Keratinocyte (primary cell): ENCODE results near the gene CDH13. TPM values are rescaled to one million over a fixed set of nuclear protein-coding genes. Genes with fewer than 3 reads are reported as not detected.

Source experiments
- DNase-seq: peaks from one replicate; pipeline ENCODE4 v3.0.0-alpha.2; 2011; ENCODE audit warnings: low read depth, missing footprints, low spot score
- FAIRE-seq: peaks from 2 replicates; lab custom pipeline; 2011; peaks lifted over from hg19 to GRCh38; lab: Jason Lieb, UNC
- H2AFZ ChIP-seq: 2 replicates; pipeline ENCODE4 v1.6.0; 2012; ENCODE audit warnings: low read length, control low read depth, inconsistent platforms; ENCODE audit not compliant: control insufficient read depth
- H3K27ac ChIP-seq: 2 replicates; pipeline ENCODE4 v1.5.1; 2011; ENCODE audit warnings: low read length; ENCODE audit not compliant: control insufficient read depth, insufficient read depth
- H3K27me3 ChIP-seq: 3 replicates; pipeline ENCODE4 v1.6.0; 2011; ENCODE audit warnings: low read length; ENCODE audit not compliant: control insufficient read depth, insufficient read depth; ENCODE audit errors: extremely low read depth
- H3K36me3 ChIP-seq, 2 experiments: 2 replicates in 1 of 2; 3 replicates in 1 of 2; pipeline ENCODE4 v1.5.1; 2011; ENCODE audit warnings: low read length in 2 of 2, mild to moderate bottlenecking in 1 of 2; ENCODE audit not compliant: control insufficient read depth in 2 of 2, insufficient read depth in 2 of 2; ENCODE audit errors: extremely low read depth in 1 of 2
- H3K4me1 ChIP-seq: 3 replicates; pipeline ENCODE4 v1.5.1; 2011; ENCODE audit warnings: low read length; ENCODE audit not compliant: control insufficient read depth, insufficient read depth; ENCODE audit errors: extremely low read depth
- H3K4me2 ChIP-seq: 3 replicates; pipeline ENCODE4 v1.6.0; 2011; ENCODE audit warnings: low read depth, low read length; ENCODE audit not compliant: control insufficient read depth, insufficient read depth; ENCODE audit errors: extremely low read depth
- H3K4me3 ChIP-seq, 3 experiments: fragments of 200-600 bp in 1 of 3; sonication (generic) in 1 of 3; 2 replicates in 2 of 3; 3 replicates in 1 of 3; pipeline ENCODE4 v1.5.1; 2011 to 2016; ENCODE audit warnings: low read length in 3 of 3, mild to moderate bottlenecking in 3 of 3, control low read depth in 2 of 3, inconsistent platforms in 1 of 3, low read depth in 1 of 3, mixed read lengths in 1 of 3, mixed run types in 1 of 3, moderate library complexity in 1 of 3; ENCODE audit not compliant: control insufficient read depth in 2 of 3, insufficient read depth in 2 of 3; ENCODE audit errors: extremely low read depth in 1 of 3
- H3K79me2 ChIP-seq: 2 replicates; pipeline ENCODE4 v1.6.0; 2012; ENCODE audit warnings: low read length; ENCODE audit not compliant: control insufficient read depth, insufficient read depth
- H3K9ac ChIP-seq: 3 replicates; pipeline ENCODE4 v1.6.0; 2011; ENCODE audit warnings: low read length; ENCODE audit not compliant: control insufficient read depth, insufficient read depth; ENCODE audit errors: extremely low read depth
- H3K9me1 ChIP-seq: 3 replicates; pipeline ENCODE4 v1.6.0; 2011; ENCODE audit warnings: low read length; ENCODE audit not compliant: control insufficient read depth, insufficient read depth; ENCODE audit errors: extremely low read depth
- H3K9me3 ChIP-seq: 2 replicates; pipeline ENCODE4 v1.5.1; 2012; ENCODE audit warnings: low read depth, low read length; ENCODE audit not compliant: control insufficient read depth
- H4K20me1 ChIP-seq: 3 replicates; pipeline ENCODE4 v1.6.0; 2011; ENCODE audit warnings: low read length; ENCODE audit not compliant: control insufficient read depth, insufficient read depth; ENCODE audit errors: extremely low read depth
- EZH2 ChIP-seq: IDR thresholded peaks from one replicate; pipeline ENCODE4 v1.6.1; 2012; ENCODE audit warnings: inconsistent platforms, mild to moderate bottlenecking, low read length, moderate library complexity
- dilution Hi-C: fragments of 300-500 bp; cut with MboI; formaldehyde crosslinking; loops from one replicate; pipeline ENCODE4 v1.7.0; 2020; ENCODE audit warnings: low sequenced_read_pairs; ENCODE audit not compliant: extremely low pct_ligation_motif_present
- polyA plus RNA-seq, 5 experiments: library from polyadenylated mRNA; depleted of rRNA in 3 of 5; stranded (reverse) in 3 of 5; stranded (forward) in 1 of 5; unstranded in 1 of 5; fragments of >200 nt; gene quantifications; 1 replicate in 1 of 5; 2 replicates in 3 of 5; 3 replicates in 1 of 5; pipeline versions ENCODE4 v1.2.1 to v1.2.3, GENCODE V29; 2011 to 2012; ENCODE audit warnings: missing spikeins in 2 of 5, low read depth in 1 of 5, low replicate concordance in 1 of 5
- TF ChIP-seq, protein P1 (sequence below), 3 experiments: IDR thresholded peaks in 1 of 3; conservative IDR thresholded peaks in 1 of 3; optimal IDR thresholded peaks in 1 of 3; 2 replicates in 2 of 3; 3 replicates in 1 of 3; pipeline versions ENCODE3 to v1.5.1; 2011; ENCODE audit warnings: low read length in 3 of 3, mild to moderate bottlenecking in 3 of 3, moderate library complexity in 2 of 3, control low read depth in 1 of 3, inconsistent platforms in 1 of 3; ENCODE audit not compliant: insufficient read depth in 2 of 3; ENCODE audit errors: extremely low read depth in 1 of 3

The CDH13 gene
- polyA plus RNA-seq, 1 donor (not counting 4 experiments of a cell fraction or from before 2014, with no cell fraction given): 111 TPM

DNA sequence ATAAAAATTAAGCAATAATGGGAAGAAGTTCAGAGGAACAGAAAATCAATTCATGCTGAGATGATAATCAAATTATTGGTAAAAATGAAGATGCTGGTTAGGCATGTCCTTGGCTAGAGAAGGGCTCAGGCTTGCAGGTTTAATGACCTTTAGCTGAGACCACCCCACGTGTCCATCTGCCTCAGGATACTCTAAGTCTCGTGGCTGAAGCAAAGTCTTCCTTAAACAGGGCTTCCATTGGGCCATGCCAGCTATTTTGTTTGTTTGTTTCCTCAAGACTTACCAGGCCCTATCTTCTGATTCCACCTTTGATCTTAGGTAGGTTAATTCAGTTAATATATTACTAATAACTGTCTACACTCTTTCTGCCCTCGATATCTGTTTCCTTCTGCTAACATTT, 366.0 kb downstream of the CDH13 start:
- FAIRE-seq (no peak), DNase-seq (no peak)
- Histone ChIP-seq H3K36me3 (peaks cover 2 to 4% of the 10 kb centered on the region in 2 experiments), H3K27ac (no peak overlapping the region), H3K9me1 (no peaks in the 10 kb centered on the region), H3K9ac (no peak overlapping the region), H3K4me1 (peaks cover 9% of the 10 kb centered on the region), H3K4me2 (no peak overlapping the region), H3K9me3 (no peaks in the 10 kb centered on the region), H4K20me1 (no peaks in the 10 kb centered on the region), H3K27me3 (no peaks in the 10 kb centered on the region), H3K79me2 (peaks cover 9% of the 10 kb centered on the region), H3K4me3 (no peak overlapping the region), H2AFZ (no peak overlapping the region)
- TF ChIP-seq, protein P1, sequence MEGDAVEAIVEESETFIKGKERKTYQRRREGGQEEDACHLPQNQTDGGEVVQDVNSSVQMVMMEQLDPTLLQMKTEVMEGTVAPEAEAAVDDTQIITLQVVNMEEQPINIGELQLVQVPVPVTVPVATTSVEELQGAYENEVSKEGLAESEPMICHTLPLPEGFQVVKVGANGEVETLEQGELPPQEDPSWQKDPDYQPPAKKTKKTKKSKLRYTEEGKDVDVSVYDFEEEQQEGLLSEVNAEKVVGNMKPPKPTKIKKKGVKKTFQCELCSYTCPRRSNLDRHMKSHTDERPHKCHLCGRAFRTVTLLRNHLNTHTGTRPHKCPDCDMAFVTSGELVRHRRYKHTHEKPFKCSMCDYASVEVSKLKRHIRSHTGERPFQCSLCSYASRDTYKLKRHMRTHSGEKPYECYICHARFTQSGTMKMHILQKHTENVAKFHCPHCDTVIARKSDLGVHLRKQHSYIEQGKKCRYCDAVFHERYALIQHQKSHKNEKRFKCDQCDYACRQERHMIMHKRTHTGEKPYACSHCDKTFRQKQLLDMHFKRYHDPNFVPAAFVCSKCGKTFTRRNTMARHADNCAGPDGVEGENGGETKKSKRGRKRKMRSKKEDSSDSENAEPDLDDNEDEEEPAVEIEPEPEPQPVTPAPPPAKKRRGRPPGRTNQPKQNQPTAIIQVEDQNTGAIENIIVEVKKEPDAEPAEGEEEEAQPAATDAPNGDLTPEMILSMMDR (optimal IDR thresholded peaks at IDR 0.05 in 1 of 3, IDR thresholded peaks at IDR 0.05 in 1 of 3, conservative IDR thresholded peaks at IDR 0.05 in 1 of 3; ENCODE audit: extremely low read depth in 1 of 3, insufficient read depth in 2 of 3, low read length in 3 of 3): no peak
- TF ChIP-seq EZH2: no peak
- dilution Hi-C loops: no loop called here

DNA sequence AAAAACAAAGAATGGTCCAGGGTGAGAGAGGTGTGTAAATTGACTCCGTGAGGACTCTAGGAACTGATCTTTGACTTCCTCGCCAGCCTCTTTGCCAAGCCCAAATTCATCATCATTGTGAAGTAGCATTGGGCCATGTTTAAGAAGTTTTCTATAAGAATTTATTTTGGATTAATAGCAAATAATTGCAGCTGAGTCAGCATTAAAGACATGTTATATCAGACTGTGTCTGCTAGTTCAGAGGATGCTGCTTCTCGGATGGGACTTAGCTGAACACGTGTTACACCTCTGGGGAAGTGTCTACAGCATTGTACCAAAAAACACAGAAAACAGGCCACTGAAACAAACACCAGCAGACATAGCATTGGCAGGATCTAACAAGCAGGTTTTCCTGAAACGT, 366.6 kb downstream of the CDH13 start:
- DNase-seq: no peak

More for the DNA sequence above, 366.6 kb downstream of the CDH13 start:
- no peaks in the 10 kb centered on the region for H3K27me3 ChIP-seq
- H4K20me1 ChIP-seq: no peaks in the 10 kb centered on the region
- no peak for TF ChIP-seq EZH2
- TF ChIP-seq, protein P1 (optimal IDR thresholded peaks at IDR 0.05 in 1 of 3, IDR thresholded peaks at IDR 0.05 in 1 of 3, conservative IDR thresholded peaks at IDR 0.05 in 1 of 3; ENCODE audit: extremely low read depth in 1 of 3, insufficient read depth in 2 of 3, low read length in 3 of 3): no peak
- H2AFZ ChIP-seq: no peak overlapping the region
- H3K4me3 ChIP-seq: no peak overlapping the region
- peaks cover 9% of the 10 kb centered on the region for H3K4me1 ChIP-seq
- H3K4me2 ChIP-seq: no peak overlapping the region
- H3K9ac ChIP-seq: no peak overlapping the region
- H3K9me1 ChIP-seq: no peaks in the 10 kb centered on the region
- dilution Hi-C loops: no loop called here
- no peaks in the 10 kb centered on the region for H3K9me3 ChIP-seq
- peaks cover 9% of the 10 kb centered on the region for H3K79me2 ChIP-seq
- H3K36me3 ChIP-seq: peaks cover 2 to 4% of the 10 kb centered on the region in 2 experiments
- FAIRE-seq: no peak
- H3K27ac ChIP-seq: no peak overlapping the region
